HepG2 (cell line): ENCODE data around the gene SYP. TPM values are rescaled to one million over a fixed set of nuclear protein-coding genes. Genes with fewer than 3 reads are reported as not detected.

Source experiments
- HDAC1 ChIP-seq: sonication (generic); formaldehyde crosslinking; IDR thresholded peaks from 2 replicates; pipeline ENCODE4 v1.5.1; 2020; ENCODE audit warnings: mild to moderate bottlenecking, missing genetic modification reagents
- HNRNPH1 ChIP-seq: fragments of 200-400 bp; formaldehyde crosslinking; optimal IDR thresholded peaks from 2 replicates; pipeline ENCODE3; 2017; ENCODE audit warnings: mild to moderate bottlenecking, low read depth, low read length
- IRF2 ChIP-seq: IDR thresholded peaks from 2 replicates; pipeline ENCODE4 v1.6.1; 2018; ENCODE audit warnings: missing genetic modification reagents, missing compliant biosample characterization
- KDM3A ChIP-seq: IDR thresholded peaks from 2 replicates; pipeline ENCODE4 v1.6.1; 2018; ENCODE audit warnings: low read depth, missing compliant biosample characterization
- KLF12 ChIP-seq: sonication (generic); formaldehyde crosslinking; IDR thresholded peaks from 2 replicates; pipeline ENCODE4 v1.4.0; 2020; ENCODE audit warnings: missing genetic modification reagents, borderline replicate concordance
- MBNL3 ChIP-seq: fragments of 250-450 bp; sonication (Bioruptor Pico); conservative IDR thresholded peaks from 2 replicates; pipeline ENCODE4 v1.8.0; 2022; ENCODE audit warnings: mild to moderate bottlenecking, inconsistent platforms
- MTF1 ChIP-seq: sonication (generic); formaldehyde crosslinking; IDR thresholded peaks from 2 replicates; pipeline ENCODE4 v1.5.0; 2020; ENCODE audit warnings: missing genetic modification reagents
- NR2F2 ChIP-seq: IDR thresholded peaks from 2 replicates; pipeline ENCODE4 v1.6.1; 2012; ENCODE audit warnings: low read depth, inconsistent platforms, borderline replicate concordance
- RBFOX2 ChIP-seq: fragments of 200-400 bp; formaldehyde crosslinking; IDR thresholded peaks from 2 replicates; pipeline ENCODE4 v1.6.1; 2017; ENCODE audit warnings: low read depth, mild to moderate bottlenecking, low read length
- SNAI1 ChIP-seq: sonication (generic); formaldehyde crosslinking; IDR thresholded peaks from 2 replicates; pipeline ENCODE4 v1.5.0; 2020; ENCODE audit warnings: mild to moderate bottlenecking, missing genetic modification reagents, borderline replicate concordance
- TAF15 ChIP-seq: fragments of 200-400 bp; formaldehyde crosslinking; IDR thresholded peaks from one replicate; pipeline ENCODE4 v1.6.1; 2018; ENCODE audit warnings: mild to moderate bottlenecking, low read depth, low read length; ENCODE audit not compliant: poor library complexity, severe bottlenecking
- TEAD3 ChIP-seq: optimal IDR thresholded peaks from 2 replicates; pipeline ENCODE3; 2016; ENCODE audit warnings: borderline replicate concordance
- ZNF101 ChIP-seq: sonication (generic); formaldehyde crosslinking; IDR thresholded peaks from 2 replicates; pipeline ENCODE4 v1.4.0; 2020; ENCODE audit warnings: mild to moderate bottlenecking, low read depth, missing genetic modification reagents, borderline replicate concordance
- ZNF138 ChIP-seq: sonication (generic); formaldehyde crosslinking; IDR thresholded peaks from 2 replicates; pipeline ENCODE4 v1.5.0; 2020; ENCODE audit warnings: mild to moderate bottlenecking, low read depth, missing genetic modification reagents
- ZNF274 ChIP-seq: sonication (generic); formaldehyde crosslinking; IDR thresholded peaks from 2 replicates; pipeline ENCODE4 v1.5.1; 2020; ENCODE audit warnings: mild to moderate bottlenecking, missing genetic modification reagents
- ZNF678 ChIP-seq: sonication (generic); formaldehyde crosslinking; IDR thresholded peaks from 2 replicates; pipeline ENCODE4 v1.4.0; 2020; ENCODE audit warnings: mild to moderate bottlenecking, missing genetic modification reagents
- ZNF746 ChIP-seq: sonication (generic); formaldehyde crosslinking; IDR thresholded peaks from 2 replicates; pipeline ENCODE4 v1.8.0; 2022; ENCODE audit warnings: mild to moderate bottlenecking, missing genetic modification reagents
- ZNF749 ChIP-seq: sonication (generic); formaldehyde crosslinking; IDR thresholded peaks from 2 replicates; pipeline ENCODE4 v1.8.0; 2022; ENCODE audit warnings: mild to moderate bottlenecking, missing genetic modification reagents, moderate library complexity, borderline replicate concordance
- polyA plus RNA-seq, 8 experiments: library from polyadenylated mRNA; depleted of rRNA in 3 of 8; stranded (reverse) in 7 of 8; unstranded in 1 of 8; fragments of >200 nt; fragmentation: Illumina TruSeq in 4 of 8; extraction: Trizol in 4 of 8; gene quantifications; 2 replicates each; pipeline versions ENCODE4 v1.2.1 to v1.2.3, GENCODE V29; 2011 to 2016; ENCODE audit warnings: low read depth in 4 of 8, missing spikeins in 1 of 8, mixed read lengths in 1 of 8; ENCODE audit not compliant: insufficient read depth in 1 of 8
- total RNA-seq, 5 experiments: library from RNA; depleted of rRNA; stranded (reverse); fragments of >200 nt; fragmentation: Illumina TruSeq; extraction: Trizol; gene quantifications; 2 replicates each; pipeline ENCODE4 v1.2.3, GENCODE V29; 2016; ENCODE audit warnings: low read depth in 1 of 5
- TF ChIP-seq, protein P1 (sequence below): sonication (generic); formaldehyde crosslinking; IDR thresholded peaks from 2 replicates; pipeline ENCODE4 v1.8.1; 2023; ENCODE audit warnings: missing genetic modification reagents, inconsistent platforms, borderline replicate concordance
- TF ChIP-seq, protein P2 (sequence below): sonication (generic); formaldehyde crosslinking; IDR thresholded peaks from 2 replicates; pipeline ENCODE4 v1.4.0; 2020; ENCODE audit warnings: mild to moderate bottlenecking, low read depth, missing genetic modification reagents
- TF ChIP-seq, protein P3 (sequence below): sonication (generic); formaldehyde crosslinking; IDR thresholded peaks from 2 replicates; pipeline ENCODE4 v1.5.1; 2020; ENCODE audit warnings: missing genetic modification reagents, mild to moderate bottlenecking, borderline replicate concordance
- TF ChIP-seq, protein P4 (sequence below): IDR thresholded peaks from 2 replicates; pipeline ENCODE4 v1.6.1; 2016; ENCODE audit warnings: low read depth, missing genetic modification reagents, missing compliant biosample characterization

SYP gene
- total and polyA plus RNA-seq, 2 of the 13 experiments (the other 11 are each of a cell fraction or from before 2014, with no cell fraction given), result 2.0 to 2.5 TPM

DNA sequence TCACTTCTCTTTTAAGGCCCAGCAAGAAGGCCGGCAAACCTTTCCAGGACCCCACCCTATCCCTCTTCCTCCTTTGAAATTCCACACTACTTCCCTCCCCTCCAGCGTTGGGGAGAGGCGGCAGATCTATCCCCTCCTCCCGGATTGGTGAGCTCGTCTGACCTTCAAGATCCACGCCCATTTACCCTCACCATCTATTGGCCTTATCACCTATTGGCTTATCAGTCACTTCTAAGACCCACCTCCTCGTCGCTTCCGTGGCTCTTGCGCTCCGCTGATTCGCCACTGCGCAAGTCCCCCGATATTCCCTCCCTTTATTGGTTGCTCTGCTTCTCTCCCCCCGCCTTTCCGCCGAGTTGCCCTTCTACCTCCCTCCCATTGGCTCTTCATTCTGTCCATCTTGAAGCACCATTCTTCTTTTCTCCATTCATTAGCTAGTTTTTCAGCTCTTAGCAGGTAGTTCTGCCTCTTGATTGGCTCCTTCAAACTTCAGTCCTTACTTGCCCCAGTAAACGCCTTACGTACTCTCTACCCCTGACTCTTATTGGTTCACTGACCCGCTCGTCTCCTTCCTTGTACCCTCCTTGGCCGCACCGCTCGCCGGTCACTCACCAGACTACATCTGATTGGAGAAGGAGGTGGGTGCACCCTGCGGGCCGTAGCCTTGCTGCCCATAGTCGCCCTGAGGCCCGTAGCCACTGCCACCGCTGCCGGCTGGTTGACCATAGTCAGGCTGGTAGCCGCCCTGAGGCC lies 9.0 kb downstream of the SYP start (continued):
- TF ChIP-seq, protein P1, sequence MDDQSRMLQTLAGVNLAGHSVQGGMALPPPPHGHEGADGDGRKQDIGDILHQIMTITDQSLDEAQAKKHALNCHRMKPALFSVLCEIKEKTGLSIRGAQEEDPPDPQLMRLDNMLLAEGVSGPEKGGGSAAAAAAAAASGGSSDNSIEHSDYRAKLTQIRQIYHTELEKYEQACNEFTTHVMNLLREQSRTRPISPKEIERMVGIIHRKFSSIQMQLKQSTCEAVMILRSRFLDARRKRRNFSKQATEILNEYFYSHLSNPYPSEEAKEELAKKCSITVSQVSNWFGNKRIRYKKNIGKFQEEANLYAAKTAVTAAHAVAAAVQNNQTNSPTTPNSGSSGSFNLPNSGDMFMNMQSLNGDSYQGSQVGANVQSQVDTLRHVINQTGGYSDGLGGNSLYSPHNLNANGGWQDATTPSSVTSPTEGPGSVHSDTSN (CRISPR knock-in tag), result peak; percentile 76; the same call in 1 of the 2 replicates
- TF ChIP-seq HDAC1 (CRISPR knock-in tag) (peak; percentile 41; the same call in 1 of the 2 replicates), MBNL3 (CRISPR knock-in tag) (no peak), ZNF274 (CRISPR knock-in tag) (no peak), HNRNPH1 (no peak), ZNF746 (CRISPR knock-in tag) (no peak), KLF12 (CRISPR knock-in tag) (no peak; the same call in 1 of the 2 replicates), RBFOX2 (peak; percentile 87; the same call in 1 of the 2 replicates), TEAD3 (no peak), NR2F2 (no peak), MTF1 (CRISPR knock-in tag) (no peak), ZNF138 (no peak), ZNF101 (CRISPR knock-in tag) (no peak), ZNF678 (no peak), SNAI1 (no peak), TAF15 (no peak), IRF2 (CRISPR knock-in tag) (0 out of 2 replicates have a peak, but pooled peaks have one; percentile 20), ZNF749 (CRISPR knock-in tag) (no peak), KDM3A (no peak)
- TF ChIP-seq, protein P2, sequence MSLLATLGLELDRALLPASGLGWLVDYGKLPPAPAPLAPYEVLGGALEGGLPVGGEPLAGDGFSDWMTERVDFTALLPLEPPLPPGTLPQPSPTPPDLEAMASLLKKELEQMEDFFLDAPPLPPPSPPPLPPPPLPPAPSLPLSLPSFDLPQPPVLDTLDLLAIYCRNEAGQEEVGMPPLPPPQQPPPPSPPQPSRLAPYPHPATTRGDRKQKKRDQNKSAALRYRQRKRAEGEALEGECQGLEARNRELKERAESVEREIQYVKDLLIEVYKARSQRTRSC (CRISPR knock-in tag), result no peak
- TF ChIP-seq, protein P3, sequence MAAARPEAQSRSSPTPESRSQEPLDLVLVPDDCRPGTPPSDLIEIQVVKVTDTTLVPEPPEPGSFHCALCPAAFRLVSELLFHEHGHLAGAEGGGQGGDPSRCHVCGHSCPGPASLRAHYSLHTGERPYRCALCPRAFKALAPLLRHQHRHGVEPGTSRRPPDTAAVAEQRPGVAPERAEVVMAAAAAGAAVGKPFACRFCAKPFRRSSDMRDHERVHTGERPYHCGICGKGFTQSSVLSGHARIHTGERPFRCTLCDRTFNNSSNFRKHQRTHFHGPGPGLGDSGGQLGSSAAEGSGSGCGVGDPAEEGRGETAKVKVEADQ (CRISPR knock-in tag), result no peak
- TF ChIP-seq, protein P4, sequence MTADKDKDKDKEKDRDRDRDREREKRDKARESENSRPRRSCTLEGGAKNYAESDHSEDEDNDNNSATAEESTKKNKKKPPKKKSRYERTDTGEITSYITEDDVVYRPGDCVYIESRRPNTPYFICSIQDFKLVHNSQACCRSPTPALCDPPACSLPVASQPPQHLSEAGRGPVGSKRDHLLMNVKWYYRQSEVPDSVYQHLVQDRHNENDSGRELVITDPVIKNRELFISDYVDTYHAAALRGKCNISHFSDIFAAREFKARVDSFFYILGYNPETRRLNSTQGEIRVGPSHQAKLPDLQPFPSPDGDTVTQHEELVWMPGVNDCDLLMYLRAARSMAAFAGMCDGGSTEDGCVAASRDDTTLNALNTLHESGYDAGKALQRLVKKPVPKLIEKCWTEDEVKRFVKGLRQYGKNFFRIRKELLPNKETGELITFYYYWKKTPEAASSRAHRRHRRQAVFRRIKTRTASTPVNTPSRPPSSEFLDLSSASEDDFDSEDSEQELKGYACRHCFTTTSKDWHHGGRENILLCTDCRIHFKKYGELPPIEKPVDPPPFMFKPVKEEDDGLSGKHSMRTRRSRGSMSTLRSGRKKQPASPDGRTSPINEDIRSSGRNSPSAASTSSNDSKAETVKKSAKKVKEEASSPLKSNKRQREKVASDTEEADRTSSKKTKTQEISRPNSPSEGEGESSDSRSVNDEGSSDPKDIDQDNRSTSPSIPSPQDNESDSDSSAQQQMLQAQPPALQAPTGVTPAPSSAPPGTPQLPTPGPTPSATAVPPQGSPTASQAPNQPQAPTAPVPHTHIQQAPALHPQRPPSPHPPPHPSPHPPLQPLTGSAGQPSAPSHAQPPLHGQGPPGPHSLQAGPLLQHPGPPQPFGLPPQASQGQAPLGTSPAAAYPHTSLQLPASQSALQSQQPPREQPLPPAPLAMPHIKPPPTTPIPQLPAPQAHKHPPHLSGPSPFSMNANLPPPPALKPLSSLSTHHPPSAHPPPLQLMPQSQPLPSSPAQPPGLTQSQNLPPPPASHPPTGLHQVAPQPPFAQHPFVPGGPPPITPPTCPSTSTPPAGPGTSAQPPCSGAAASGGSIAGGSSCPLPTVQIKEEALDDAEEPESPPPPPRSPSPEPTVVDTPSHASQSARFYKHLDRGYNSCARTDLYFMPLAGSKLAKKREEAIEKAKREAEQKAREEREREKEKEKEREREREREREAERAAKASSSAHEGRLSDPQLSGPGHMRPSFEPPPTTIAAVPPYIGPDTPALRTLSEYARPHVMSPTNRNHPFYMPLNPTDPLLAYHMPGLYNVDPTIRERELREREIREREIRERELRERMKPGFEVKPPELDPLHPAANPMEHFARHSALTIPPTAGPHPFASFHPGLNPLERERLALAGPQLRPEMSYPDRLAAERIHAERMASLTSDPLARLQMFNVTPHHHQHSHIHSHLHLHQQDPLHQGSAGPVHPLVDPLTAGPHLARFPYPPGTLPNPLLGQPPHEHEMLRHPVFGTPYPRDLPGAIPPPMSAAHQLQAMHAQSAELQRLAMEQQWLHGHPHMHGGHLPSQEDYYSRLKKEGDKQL (CRISPR knock-in tag), result no peak
